HG02943 (cell line): ENCODE data around the gene PSMG3.

Source experiments
- ATAC-seq: cut with Tn5 transposase; IDR thresholded peaks from one replicate; pipeline ENCODE4 v1.9.1; 2021; ENCODE audit warnings: mild to moderate bottlenecking, low read depth, moderate library complexity; ENCODE audit not compliant: unreplicated experiment

The PSMG3 gene

GRCh38 chr7:1546909-1547776 lies 22.7 kb downstream of the PSMG3 start:
- no peak for ATAC-seq

DNA sequence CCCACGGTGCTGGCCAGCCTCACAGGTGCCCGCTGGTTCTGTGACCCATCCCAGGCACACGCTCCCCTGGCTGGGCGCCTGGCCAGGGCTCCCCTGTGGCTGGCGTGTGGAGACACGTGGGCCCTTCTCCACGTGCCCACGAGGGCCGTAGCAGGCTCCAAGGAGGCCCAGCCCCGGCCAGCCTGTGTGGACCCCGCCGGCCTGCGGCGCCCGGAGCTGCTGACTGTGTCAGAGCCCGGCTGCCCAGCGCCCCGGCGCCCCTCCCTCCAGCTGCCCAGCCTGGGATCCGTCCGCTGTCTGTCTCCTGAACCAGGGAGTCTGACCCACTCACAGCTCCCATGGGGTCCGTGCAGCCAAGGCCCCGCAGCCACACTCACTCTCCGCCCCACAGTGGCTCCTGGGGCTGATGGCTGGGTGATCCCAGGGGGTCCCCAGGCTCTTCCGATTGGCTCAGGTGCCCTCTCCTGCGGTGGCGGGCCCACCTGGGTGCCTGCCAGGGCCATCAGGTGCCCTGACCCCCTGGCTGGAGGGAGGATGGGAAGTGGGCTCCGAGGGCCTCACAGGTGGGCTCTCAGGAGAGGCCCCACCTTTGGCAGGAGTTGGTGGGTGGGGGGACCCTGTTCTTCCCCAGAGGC lies 23.4 kb downstream of the PSMG3 start:
- no peak for ATAC-seq

- no peak for ATAC-seq
These were observed 24.2 kb downstream of the PSMG3 start for GRCh38 chr7:1545417-1546246.

GRCh38 chr7:1544896-1545416 lies 24.9 kb downstream of the PSMG3 start:
- no peak for ATAC-seq

DNA sequence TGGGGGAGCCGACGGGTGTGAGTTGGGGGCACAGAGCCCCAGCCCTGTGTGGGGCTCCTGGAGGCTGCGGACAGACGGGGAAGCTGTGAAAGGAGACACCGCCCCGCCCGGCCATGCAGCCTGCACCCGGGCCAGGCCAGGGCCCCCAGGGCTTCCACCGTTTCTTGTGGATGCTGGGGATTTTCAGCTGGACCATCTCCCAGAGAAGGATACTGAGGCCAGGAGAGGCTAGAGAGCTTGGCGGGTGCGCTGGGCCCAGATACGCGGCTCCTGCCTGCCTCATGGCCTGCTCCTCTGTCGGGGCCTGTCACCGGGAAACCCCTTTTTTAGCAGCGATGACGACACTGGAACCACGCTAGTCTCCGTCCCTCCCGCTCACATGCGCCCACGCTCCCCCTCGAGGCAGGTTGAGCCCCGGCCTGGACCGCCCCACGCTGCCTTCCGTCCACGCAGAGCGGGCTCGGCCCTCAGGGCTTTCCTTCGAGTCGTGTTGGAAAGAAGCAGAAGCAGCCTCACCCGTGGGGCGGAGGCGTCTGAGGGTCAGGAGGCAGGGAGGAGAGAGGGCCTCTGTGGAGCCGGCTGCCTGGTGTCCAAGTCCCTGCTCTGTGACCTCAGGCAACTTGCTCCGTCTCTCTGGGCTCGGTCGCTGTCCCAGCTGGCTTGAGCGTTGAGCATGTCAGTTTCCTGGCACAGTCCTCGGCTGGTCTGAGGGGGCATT lies 25.5 kb downstream of the PSMG3 start:
- no peak for ATAC-seq

- no peak for ATAC-seq
These were observed 26.0 kb downstream of the PSMG3 start for GRCh38 chr7:1543826-1544177.

GRCh38 chr7:1542841-1543747 lies 26.7 kb downstream of the PSMG3 start:
- no peak for ATAC-seq

- ATAC-seq = no peak
These were observed 27.5 kb downstream of the PSMG3 start for GRCh38 chr7:1542329-1542728.

DNA sequence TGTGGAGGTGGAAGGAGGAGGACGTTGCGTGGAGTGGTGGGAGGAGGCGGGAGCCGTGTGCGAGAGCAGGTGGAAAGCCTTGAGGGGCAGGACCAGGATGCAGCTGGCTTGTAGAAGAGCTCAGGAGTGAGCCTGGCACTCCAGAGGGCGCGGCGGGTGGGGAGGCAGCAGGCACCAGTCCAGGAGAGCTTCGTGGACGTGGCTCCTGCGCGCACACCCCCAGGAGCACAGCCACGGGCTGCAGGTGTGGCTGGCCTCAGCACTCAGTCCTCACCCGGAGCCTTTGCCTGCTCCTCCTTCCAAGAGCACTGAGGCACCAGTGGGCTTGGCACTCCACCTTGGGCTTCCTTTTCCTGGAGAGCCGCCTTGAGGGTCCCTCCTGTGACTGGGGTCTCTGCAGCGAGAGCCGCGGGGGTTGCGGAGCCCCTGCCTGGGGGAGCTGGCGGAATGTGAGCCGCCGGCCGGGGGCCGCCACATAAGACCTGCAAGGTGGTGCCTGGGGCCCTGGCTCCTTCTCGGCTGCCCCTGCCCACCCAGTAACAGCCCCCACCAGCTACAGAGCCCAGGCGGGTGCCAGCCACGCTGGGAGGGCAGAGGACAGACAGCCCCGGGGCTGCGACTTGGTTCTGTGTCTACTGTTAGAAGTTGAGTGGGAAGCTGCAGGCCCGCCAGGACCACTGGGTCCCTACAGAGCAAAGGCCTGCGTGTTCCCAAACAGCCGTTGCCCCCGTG lies 28.2 kb downstream of the PSMG3 start:
- no peak for ATAC-seq

DNA sequence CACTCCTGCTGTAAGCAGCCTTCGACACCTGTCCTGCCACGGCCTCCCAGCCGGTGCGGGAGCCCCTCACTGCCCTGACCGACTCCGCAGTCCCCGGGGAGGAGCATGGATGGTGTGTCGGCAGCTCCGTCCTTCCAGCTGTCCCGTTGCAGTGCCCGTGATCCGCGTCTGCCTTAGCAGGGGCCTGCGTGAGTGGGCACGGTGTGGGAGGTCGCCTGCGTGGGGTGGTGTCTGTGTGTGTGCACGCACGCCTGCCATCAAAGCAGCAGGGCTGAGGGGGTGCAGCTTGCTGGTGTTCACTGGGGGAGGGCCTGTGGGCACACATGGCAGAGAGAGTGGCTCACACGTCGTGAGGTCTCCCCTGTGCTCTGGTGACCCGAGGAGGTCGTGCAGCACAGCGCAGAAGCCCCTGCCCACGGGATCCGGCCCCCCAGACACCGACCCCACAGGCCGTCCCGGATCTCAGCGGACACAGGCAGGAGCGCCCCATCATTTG lies 29.0 kb downstream of the PSMG3 start:
- no peak for ATAC-seq

GRCh38 chr7:1539882-1540775 lies 29.7 kb downstream of the PSMG3 start:
- no peak for ATAC-seq

GRCh38 chr7:1539181-1539881 lies 30.5 kb downstream of the PSMG3 start:
- no peak for ATAC-seq

DNA sequence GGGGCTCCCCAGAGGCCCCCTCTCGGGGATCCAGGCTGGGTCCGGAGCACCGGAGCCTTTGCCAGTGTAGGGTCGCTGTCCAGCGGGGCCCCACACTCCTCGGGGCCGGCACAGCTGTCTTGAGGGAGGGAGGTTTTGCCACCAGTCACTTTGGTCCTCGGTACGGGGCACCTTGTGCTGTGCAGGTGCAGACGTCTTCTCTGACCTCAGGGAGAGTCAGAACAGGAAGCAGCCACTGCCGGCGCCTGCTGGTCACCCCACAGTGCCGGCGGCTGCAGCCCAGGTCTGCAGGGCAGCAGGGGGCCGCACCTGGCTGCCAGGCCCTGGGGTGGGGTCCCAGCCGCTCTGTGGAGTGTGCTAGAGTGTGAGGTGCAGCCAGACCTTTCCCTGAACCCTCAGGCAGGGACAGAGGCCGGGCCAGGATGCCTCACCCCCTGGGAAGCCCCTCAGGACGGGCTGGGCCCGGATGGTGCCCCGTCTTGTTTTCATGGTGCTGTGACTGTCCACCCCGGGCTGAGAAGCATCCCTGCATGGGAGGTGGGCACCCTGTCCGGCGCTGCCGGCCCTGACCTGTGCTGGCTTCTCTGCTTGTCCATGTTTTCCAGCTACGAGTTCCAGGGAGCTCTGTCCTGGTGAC lies 31.2 kb downstream of the PSMG3 start:
- no peak for ATAC-seq

- ATAC-seq = no peak
These were observed 32.1 kb downstream of the PSMG3 start for GRCh38 chr7:1537535-1538412.

DNA sequence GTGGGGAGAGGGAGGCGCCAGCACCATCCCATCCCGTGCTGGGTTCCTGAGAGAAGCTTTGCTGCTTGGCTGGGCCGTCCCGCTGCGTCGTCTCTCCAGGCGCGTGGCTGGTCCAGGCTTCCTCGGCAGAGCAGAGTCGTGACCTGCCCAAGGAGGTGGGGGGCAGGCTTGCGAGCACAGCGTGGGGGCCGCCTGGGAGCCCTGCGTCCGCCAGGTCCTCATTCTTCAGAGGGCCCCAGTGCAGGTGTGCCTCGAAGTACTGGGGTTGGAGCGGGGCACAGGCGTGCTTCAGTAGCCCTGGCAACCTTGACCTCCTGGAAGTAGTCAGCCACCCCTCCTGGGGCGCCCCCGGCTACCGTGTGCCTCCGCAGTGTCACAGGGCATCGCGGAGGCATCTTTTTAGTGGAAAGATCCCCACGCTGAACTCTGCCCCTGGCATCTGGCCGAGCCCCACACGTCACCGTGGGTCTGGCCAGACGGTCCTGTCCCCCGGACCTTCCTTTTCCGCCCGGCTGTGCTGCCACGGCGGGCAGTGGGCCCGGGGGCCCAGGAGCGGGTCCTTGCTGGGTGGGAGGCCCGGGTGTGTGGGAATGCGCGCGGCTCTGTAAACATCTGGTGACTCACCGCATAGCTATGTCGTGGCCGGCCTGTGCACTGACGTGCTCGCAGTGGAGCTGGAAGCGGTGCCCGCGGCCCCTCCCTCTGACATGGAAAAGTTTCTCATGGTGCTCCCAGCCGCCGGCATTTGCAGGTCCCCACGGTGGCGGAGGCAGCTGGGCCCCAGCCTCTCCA lies 32.9 kb downstream of the PSMG3 start:
- ATAC-seq = no peak
